ENCODE results near the gene ISOC1. TPM values are rescaled to one million over a fixed set of nuclear protein-coding genes. Genes with fewer than 3 reads are reported as not detected.

ISOC1 gene
- total and polyA plus RNA-seq, 2 of the 13 experiments (the other 11 are each of a cell fraction or from before 2014, with no cell fraction given), result 25.7 to 51.3 TPM

GRCh38 chr5:129080766-129081165 lies 13.8 kb upstream of the ISOC1 start:
- ATAC-seq, result no peak
- H3K36me3 ChIP-seq (replicated peaks in 1 of 2; ENCODE audit: control insufficient read depth in 1 of 2, insufficient read depth in 2 of 2, low read length in 2 of 2), result no peaks in the 10 kb centered on the region
- H3K27ac ChIP-seq (ENCODE audit: extremely low read length, insufficient read depth, low read length), result no peak overlapping the region
- H3K4me1 ChIP-seq (ENCODE audit: insufficient read depth, low read length), result no peaks in the 10 kb centered on the region
- no peak overlapping the region for H3K4me2 ChIP-seq (ENCODE audit: low read depth, low read length)
- no peaks in the 10 kb centered on the region for H4K20me1 ChIP-seq (ENCODE audit: insufficient read depth, low read length)
- intact Hi-C loops (cut with micrococcal nuclease; ENCODE audit: unreplicated experiment) (no loop called here), in situ Hi-C loops (cut with HindIII; ENCODE audit: extremely low pct_ligation_motif_present, low pct_unique_long_range_greater_than_20kb) (loop anchor here (25.0 kb wide), 1 partner anchor 1518 kb away; no protein-coding TSS in a partner anchor)
- no peaks in the 10 kb centered on the region for H3K27me3 ChIP-seq (ENCODE audit: control insufficient read depth in 1 of 2, insufficient read depth in 2 of 2, low read length in 2 of 2)
- no peak overlapping the region for H3K4me3 ChIP-seq (replicated peaks in 1 of 3; ENCODE audit: insufficient read depth in 1 of 3, low read depth in 2 of 3, low read length in 3 of 3)
- POLR2A ChIA-PET, result no interaction called here
- FAIRE-seq, result no peak
- H3K9ac ChIP-seq (ENCODE audit: insufficient read depth, low read depth, low read length), result no peak overlapping the region
- no peak overlapping the region for H2AFZ ChIP-seq (ENCODE audit: low read length)
- CTCF ChIA-PET (ENCODE audit: low intra/inter-chr PET ratio, low total read pairs), result no interaction called here
- DNase-seq (ENCODE audit: low spot score), result no peak
- no peaks in the 10 kb centered on the region for H3K9me3 ChIP-seq (ENCODE audit: low read length)
- 52% methylated on average over 7 of the region's 7 CpGs for WGBS (ENCODE audit: low lambda C conversion rate)
- TF ChIP-seq TERF1 (CRISPR knock-in tag; IDR thresholded peaks at IDR 0.05) (no peak), ZMYM4 (CRISPR knock-in tag; IDR thresholded peaks at IDR 0.05) (no peak), NCOA2 (CRISPR knock-in tag; IDR thresholded peaks at IDR 0.05) (no peak), E2F2 (CRISPR knock-in tag; IDR thresholded peaks at IDR 0.05; ENCODE audit: borderline replicate concordance) (no peak), ZEB1 (IDR thresholded peaks at IDR 0.05; ENCODE audit: insufficient replicate concordance, low read depth) (no peak), ETV6 (CRISPR knock-in tag; conservative IDR thresholded peaks at IDR 0.05) (no peak), DNMT3B (CRISPR knock-in tag; conservative IDR thresholded peaks at IDR 0.05) (no peak), ZNF326 (CRISPR knock-in tag; IDR thresholded peaks at IDR 0.05; ENCODE audit: borderline replicate concordance) (no peak), CENPBD1 (CRISPR knock-in tag; IDR thresholded peaks at IDR 0.05; ENCODE audit: borderline replicate concordance, low read depth) (no peak), WIZ (CRISPR knock-in tag; IDR thresholded peaks at IDR 0.05) (no peak), SIX1 (CRISPR knock-in tag; IDR thresholded peaks at IDR 0.05; ENCODE audit: borderline replicate concordance) (no peak), ZMYM2 (CRISPR knock-in tag; IDR thresholded peaks at IDR 0.05) (no peak)
- TF ChIP-seq, protein P1, sequence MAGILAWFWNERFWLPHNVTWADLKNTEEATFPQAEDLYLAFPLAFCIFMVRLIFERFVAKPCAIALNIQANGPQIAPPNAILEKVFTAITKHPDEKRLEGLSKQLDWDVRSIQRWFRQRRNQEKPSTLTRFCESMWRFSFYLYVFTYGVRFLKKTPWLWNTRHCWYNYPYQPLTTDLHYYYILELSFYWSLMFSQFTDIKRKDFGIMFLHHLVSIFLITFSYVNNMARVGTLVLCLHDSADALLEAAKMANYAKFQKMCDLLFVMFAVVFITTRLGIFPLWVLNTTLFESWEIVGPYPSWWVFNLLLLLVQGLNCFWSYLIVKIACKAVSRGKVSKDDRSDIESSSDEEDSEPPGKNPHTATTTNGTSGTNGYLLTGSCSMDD (CRISPR knock-in tag; IDR thresholded peaks at IDR 0.05), result no peak
- H3K79me2 ChIP-seq (ENCODE audit: insufficient read depth, low read length), result no peaks in the 10 kb centered on the region
- no TSS peak for BruUV-seq (replicated peaks)
